H9 (cell line): ENCODE data around the gene SCGB1A1. TPM values are rescaled to one million over a fixed set of nuclear protein-coding genes. Genes with fewer than 3 reads are reported as not detected.

Experiments
- DNase-seq: peaks from one replicate; pipeline ENCODE4 v3.0.0-alpha.2; 2017
- H2AFZ ChIP-seq: one replicate; pipeline ENCODE4 v1.6.1; 2013; ENCODE audit warnings: mild to moderate bottlenecking, low read length, control low read depth, moderate library complexity
- H2AK5ac ChIP-seq: 2 replicates; pipeline ENCODE4 v1.6.1; 2013; ENCODE audit warnings: low read length, control low read depth, mixed read lengths; ENCODE audit not compliant: insufficient read length
- H2BK120ac ChIP-seq: one replicate; pipeline ENCODE4 v1.6.1; 2013; ENCODE audit warnings: low read depth, mild to moderate bottlenecking, low read length, control low read depth, inconsistent platforms; ENCODE audit not compliant: poor library complexity, severe bottlenecking
- H2BK12ac ChIP-seq: 2 replicates; pipeline ENCODE4 v1.6.1; 2013; ENCODE audit warnings: low read length, control low read depth, mixed read lengths, low read depth; ENCODE audit not compliant: insufficient read length
- H2BK15ac ChIP-seq: 2 replicates; pipeline ENCODE4 v1.6.1; 2013; ENCODE audit warnings: low read depth, low read length, control low read depth
- H2BK20ac ChIP-seq: one replicate; pipeline ENCODE4 v1.6.1; 2013; ENCODE audit warnings: low read depth, mild to moderate bottlenecking, low read length, control low read depth, inconsistent platforms; ENCODE audit not compliant: poor library complexity, severe bottlenecking
- H2BK5ac ChIP-seq: 2 replicates; pipeline ENCODE4 v1.6.1; 2013; ENCODE audit warnings: low read length, control low read depth, mixed read lengths; ENCODE audit not compliant: insufficient read length
- H3K14ac ChIP-seq: 2 replicates; pipeline ENCODE4 v1.6.1; 2013; ENCODE audit warnings: low read length, control low read depth; ENCODE audit not compliant: insufficient read depth
- H3K18ac ChIP-seq: 2 replicates; pipeline ENCODE4 v1.6.1; 2013; ENCODE audit warnings: low read depth, mild to moderate bottlenecking, mixed read lengths, low read length, control low read depth; ENCODE audit not compliant: insufficient read length
- H3K23ac ChIP-seq: 2 replicates; pipeline ENCODE4 v1.6.1; 2013; ENCODE audit warnings: low read length, control low read depth, mixed read lengths, low read depth; ENCODE audit not compliant: insufficient read length
- H3K23me2 ChIP-seq: 2 replicates; pipeline ENCODE4 v1.6.1; 2013; ENCODE audit warnings: low read depth, mild to moderate bottlenecking, mixed read lengths, low read length, control low read depth; ENCODE audit not compliant: insufficient read length, poor library complexity, severe bottlenecking
- H3K27ac ChIP-seq: 2 replicates; pipeline ENCODE4 v1.5.1; 2013; ENCODE audit warnings: low read length, control low read depth, mixed read lengths, low read depth; ENCODE audit not compliant: insufficient read length
- H3K27me3 ChIP-seq: 2 replicates; pipeline ENCODE4 v1.6.1; 2013; ENCODE audit warnings: low read length, control low read depth, inconsistent platforms; ENCODE audit not compliant: insufficient read depth
- H3K4ac ChIP-seq: 2 replicates; pipeline ENCODE4 v1.6.1; 2013; ENCODE audit warnings: low read depth, mild to moderate bottlenecking, control low read depth, inconsistent platforms, low read length, moderate library complexity
- H3K4me1 ChIP-seq: 2 replicates; pipeline ENCODE4 v1.6.1; 2013; ENCODE audit warnings: low read length, control low read depth, inconsistent platforms; ENCODE audit not compliant: insufficient read depth
- H3K4me2 ChIP-seq: 2 replicates; pipeline ENCODE4 v1.6.1; 2013; ENCODE audit warnings: low read length, control low read depth, mixed read lengths; ENCODE audit not compliant: insufficient read length, insufficient read depth
- H3K56ac ChIP-seq: 2 replicates; pipeline ENCODE4 v1.6.1; 2013; ENCODE audit warnings: low read depth, mild to moderate bottlenecking, mixed read lengths, low read length, control low read depth; ENCODE audit not compliant: insufficient read length
- H3K79me1 ChIP-seq: 2 replicates; pipeline ENCODE4 v1.6.1; 2013; ENCODE audit warnings: low read depth, mild to moderate bottlenecking, moderate library complexity, low read length, control low read depth, inconsistent platforms; ENCODE audit not compliant: insufficient read depth, poor library complexity, severe bottlenecking
- H3K79me2 ChIP-seq: 2 replicates; pipeline ENCODE4 v1.6.1; 2013; ENCODE audit warnings: low read length, control low read depth, inconsistent platforms; ENCODE audit not compliant: insufficient read depth
- H3K9ac ChIP-seq: 2 replicates; pipeline ENCODE4 v1.6.1; 2013; ENCODE audit warnings: low read length, control low read depth, mixed read lengths; ENCODE audit not compliant: insufficient read length; ENCODE audit errors: extremely low read depth
- H3K9me3 ChIP-seq: one replicate; pipeline ENCODE4 v1.6.1; 2013; ENCODE audit warnings: low read depth, low read length, inconsistent platforms; ENCODE audit not compliant: control insufficient read depth
- H3T11ph ChIP-seq: one replicate; pipeline ENCODE4 v1.6.1; 2013; ENCODE audit warnings: mild to moderate bottlenecking, low read length, control low read depth, inconsistent platforms
- H4K20me1 ChIP-seq: one replicate; pipeline ENCODE4 v1.6.1; 2013; ENCODE audit not compliant: control insufficient read depth, insufficient read length, insufficient read depth
- H4K5ac ChIP-seq: 2 replicates; pipeline ENCODE4 v1.6.1; 2013; ENCODE audit warnings: low read depth, mild to moderate bottlenecking, mixed read lengths, low read length, control low read depth; ENCODE audit not compliant: insufficient read length
- H4K8ac ChIP-seq: replicated peaks from 2 replicates; pipeline ENCODE4 v1.6.1; 2013; ENCODE audit warnings: low read length, control low read depth, mixed read lengths, low read depth; ENCODE audit not compliant: insufficient read length
- H4K91ac ChIP-seq: 2 replicates; pipeline ENCODE4 v1.6.1; 2013; ENCODE audit warnings: low read depth, mild to moderate bottlenecking, moderate library complexity, mixed read lengths, low read length, control low read depth; ENCODE audit not compliant: insufficient read length
- H3K27ac Mint-ChIP-seq, 3 experiments: 2 replicates in 2 of 3; 3 replicates in 1 of 3; pipeline ENCODE4 v1.8.0; 2020 to 2021; ENCODE audit warnings: mixed read lengths in 3 of 3, mild to moderate bottlenecking in 1 of 3, moderate library complexity in 1 of 3
- H3K27me3 Mint-ChIP-seq: 2 replicates; pipeline ENCODE4 v1.8.0; 2021; ENCODE audit warnings: low read depth, mild to moderate bottlenecking, moderate library complexity, mixed read lengths
- H3K36me3 Mint-ChIP-seq, 3 experiments: 2 replicates in 2 of 3; 3 replicates in 1 of 3; pipeline ENCODE4 v1.8.0; 2020 to 2021; ENCODE audit warnings: low read depth in 3 of 3, mixed read lengths in 3 of 3; ENCODE audit not compliant: insufficient read depth in 1 of 3
- H3K4me1 Mint-ChIP-seq, 2 experiments: 2 replicates each; pipeline ENCODE4 v1.8.0; 2020; ENCODE audit warnings: mixed read lengths in 2 of 2
- H3K4me3 Mint-ChIP-seq, 2 experiments: 2 replicates in 1 of 2; 3 replicates in 1 of 2; pipeline ENCODE4 v1.8.0; 2020 to 2021; ENCODE audit warnings: mild to moderate bottlenecking in 2 of 2, mixed read lengths in 2 of 2, moderate library complexity in 1 of 2
- H3K9me3 Mint-ChIP-seq, 2 experiments: 2 replicates in 1 of 2; 3 replicates in 1 of 2; pipeline ENCODE4 v1.8.0; 2020; ENCODE audit warnings: mild to moderate bottlenecking in 2 of 2, mixed read lengths in 2 of 2, moderate library complexity in 1 of 2
- WGBS: extraction: QIAGEN DNeasy Blood & Tissue Kit; methylation state at CpG from one replicate; pipeline ENCODE4 v1.1.7; 2013; ENCODE audit warnings: missing lambda C conversion rate, low lambda C conversion rate, mixed read lengths; ENCODE audit not compliant: insufficient read length; ENCODE audit errors: extremely low coverage; 5-methylcytosine and 5-hydroxymethylcytosine counted together
- total RNA-seq: library from RNA; stranded (reverse); gene quantifications from 2 replicates; pipeline ENCODE4 v1.2.1, GENCODE V29; 2021
- TF ChIP-seq, protein P1 (sequence below): fragments of 200-600 bp; sonication (generic); conservative IDR thresholded peaks from 3 replicates; pipeline ENCODE4 v1.8.0; 2021; ENCODE audit warnings: antibody characterized with exemption, mild to moderate bottlenecking

The SCGB1A1 gene
- total RNA-seq, 1 experiment from 2014 or later = not detected

DNA sequence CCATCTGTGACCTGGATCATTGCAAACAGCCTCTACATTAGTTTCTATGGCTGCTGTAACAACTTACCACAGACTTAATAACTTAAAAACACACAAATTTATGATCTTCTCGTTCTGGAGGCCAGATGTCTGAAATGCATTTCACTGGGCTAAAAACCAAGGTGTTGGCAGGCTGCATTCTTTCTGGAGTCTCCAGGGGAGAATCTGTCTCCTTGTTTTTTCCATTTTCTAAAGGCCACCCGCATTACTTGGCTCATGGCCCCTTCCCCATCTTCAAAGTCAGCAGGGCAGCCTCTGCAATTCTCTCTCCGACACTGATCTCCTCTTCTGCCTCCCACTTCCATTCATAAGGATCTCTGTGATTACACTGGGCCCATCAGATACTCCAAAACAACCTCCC is 11.6 kb downstream of the SCGB1A1 start:
- Histone ChIP-seq H2BK5ac (no peak overlapping the region), H3K14ac (no peak overlapping the region; the same call in 1 of the 2 replicates), H3K4ac (no peak overlapping the region), H4K91ac (no peak overlapping the region), H3K79me2 (no peaks in the 10 kb centered on the region), H2BK20ac (no peak overlapping the region), H3K4me2 (no peak overlapping the region), H3K9me3 (no peaks in the 10 kb centered on the region), H3K4me1 (0 out of 2 replicates have a peak, but pooled peaks cover 3% of the 10 kb centered on the region), H4K20me1 (no peaks in the 10 kb centered on the region), H3K23me2 (no peaks in the 10 kb centered on the region), H4K5ac (no peak overlapping the region), H3K79me1 (no peaks in the 10 kb centered on the region), H2BK15ac (no peak overlapping the region), H3T11ph (no peak overlapping the region), H2AFZ (no peak overlapping the region), H2BK120ac (no peak overlapping the region), H3K27ac (no peak overlapping the region), H3K27me3 (no peaks in the 10 kb centered on the region), H4K8ac (no peak overlapping the region), H2BK12ac (no peak overlapping the region), H3K23ac (no peak overlapping the region), H3K56ac (no peak overlapping the region), H2AK5ac (no peak overlapping the region), H3K18ac (no peak overlapping the region), H3K9ac (no peak overlapping the region)
- no peak for DNase-seq
- Mint-ChIP-seq H3K27me3 (peaks cover 24% of the 10 kb centered on the region), H3K4me3 (no peak overlapping the region), H3K9me3 (peaks cover 2 to 4% of the 10 kb centered on the region in 2 experiments; a peak in 4 of 5 replicates), H3K27ac (no peak overlapping the region), H3K4me1 (peaks cover 21 to 26% of the 10 kb centered on the region in 2 experiments), H3K36me3 (peaks cover 0 to 4% (median 0%) of the 10 kb centered on the region in 3 experiments; a peak in 1 of 7 replicates)
- TF ChIP-seq, protein P1, sequence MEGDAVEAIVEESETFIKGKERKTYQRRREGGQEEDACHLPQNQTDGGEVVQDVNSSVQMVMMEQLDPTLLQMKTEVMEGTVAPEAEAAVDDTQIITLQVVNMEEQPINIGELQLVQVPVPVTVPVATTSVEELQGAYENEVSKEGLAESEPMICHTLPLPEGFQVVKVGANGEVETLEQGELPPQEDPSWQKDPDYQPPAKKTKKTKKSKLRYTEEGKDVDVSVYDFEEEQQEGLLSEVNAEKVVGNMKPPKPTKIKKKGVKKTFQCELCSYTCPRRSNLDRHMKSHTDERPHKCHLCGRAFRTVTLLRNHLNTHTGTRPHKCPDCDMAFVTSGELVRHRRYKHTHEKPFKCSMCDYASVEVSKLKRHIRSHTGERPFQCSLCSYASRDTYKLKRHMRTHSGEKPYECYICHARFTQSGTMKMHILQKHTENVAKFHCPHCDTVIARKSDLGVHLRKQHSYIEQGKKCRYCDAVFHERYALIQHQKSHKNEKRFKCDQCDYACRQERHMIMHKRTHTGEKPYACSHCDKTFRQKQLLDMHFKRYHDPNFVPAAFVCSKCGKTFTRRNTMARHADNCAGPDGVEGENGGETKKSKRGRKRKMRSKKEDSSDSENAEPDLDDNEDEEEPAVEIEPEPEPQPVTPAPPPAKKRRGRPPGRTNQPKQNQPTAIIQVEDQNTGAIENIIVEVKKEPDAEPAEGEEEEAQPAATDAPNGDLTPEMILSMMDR = no peak
- no CpG with 5 or more reads among the region's 3 CpGs for WGBS
